NCI-H2196 treated with DMSO at 0.1 percent for 48 hours (cell line): Measurements from ENCODE around the gene NETO2.
"Not testable (repeated sequence)": the region's sequence is repeated elsewhere in the genome, so short reads cannot be mapped to it uniquely, and the experiment has no call there.

Experiments used
- DNase-seq: peaks from one replicate; lab custom pipeline; 2025; ENCODE audit not compliant: unreplicated experiment; lab: John Stamatoyannopoulos, UW

The NETO2 gene

GRCh38 chr16:47136099-47136842, 7.5 kb downstream of the NETO2 start:
- no peak for DNase-seq

GRCh38 chr16:47134550-47134949, 9.2 kb downstream of the NETO2 start:
- no peak for DNase-seq

GRCh38 chr16:47132308-47132707, 11.4 kb downstream of the NETO2 start:
- no peak for DNase-seq

GRCh38 chr16:47129755-47130435, 13.8 kb downstream of the NETO2 start:
- DNase-seq, result no peak

GRCh38 chr16:47127541-47127940, 16.2 kb downstream of the NETO2 start:
- DNase-seq, result no peak

GRCh38 chr16:47125757-47126156, 18.0 kb downstream of the NETO2 start:
- DNase-seq, result no peak

- DNase-seq, result no peak
Measured at GRCh38 chr16:47113130-47113529, 30.6 kb downstream of the NETO2 start.

GRCh38 chr16:47110939-47111338, 32.8 kb downstream of the NETO2 start:
- no peak for DNase-seq

GRCh38 chr16:47109361-47109760, 34.4 kb downstream of the NETO2 start:
- no peak for DNase-seq

GRCh38 chr16:47102921-47103320, 40.8 kb downstream of the NETO2 start:
- DNase-seq, result not testable (repeated sequence)

GRCh38 chr16:47097154-47097553, 46.6 kb downstream of the NETO2 start:
- DNase-seq, result not testable (repeated sequence)

GRCh38 chr16:47096297-47096696, 47.4 kb downstream of the NETO2 start:
- no peak for DNase-seq

- DNase-seq, result no peak
Measured at GRCh38 chr16:47084198-47084597, 59.5 kb downstream of the NETO2 start.

- no peak for DNase-seq
Measured at GRCh38 chr16:47082099-47082865, 61.5 kb downstream of the NETO2 start.

- no peak for DNase-seq
Measured at GRCh38 chr16:47081115-47081514, 62.6 kb downstream of the NETO2 start.

GRCh38 chr16:47079860-47080259, 63.9 kb downstream of the NETO2 start:
- no peak for DNase-seq

- DNase-seq, result no peak
Measured at GRCh38 chr16:47073223-47074155, 70.3 kb downstream of the NETO2 start.

- no peak for DNase-seq
Measured at GRCh38 chr16:47072158-47072557, 71.6 kb downstream of the NETO2 start.

- no peak for DNase-seq
Measured at GRCh38 chr16:47069841-47070584, 73.7 kb downstream of the NETO2 start.

GRCh38 chr16:47069313-47069712, 74.4 kb downstream of the NETO2 start:
- no peak for DNase-seq
